ENCODE data around the gene BEX4.

BEX4 gene

DNA sequence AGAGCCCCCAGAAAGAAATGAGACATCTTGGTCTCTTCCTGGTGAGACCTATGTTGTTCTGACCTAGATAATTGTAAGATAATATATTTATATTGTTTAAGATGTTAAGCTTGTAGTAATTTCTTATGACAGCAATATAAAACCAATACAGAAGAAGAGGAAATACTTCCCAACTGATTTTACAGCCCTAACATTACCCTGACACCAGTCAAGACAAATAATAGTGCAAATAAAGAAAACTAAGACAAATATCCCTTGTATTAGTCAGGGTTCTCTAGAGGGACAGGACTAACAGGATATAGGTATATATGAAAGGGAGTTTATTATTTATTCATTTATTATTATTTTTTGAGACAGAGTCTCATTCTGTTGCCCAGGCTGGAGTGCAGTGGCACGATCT is 21.4 kb downstream of the BEX4 start:
- DNase-seq (ENCODE audit: low read depth in 2 of 3, low spot score in 1 of 3), result no peak

DNA sequence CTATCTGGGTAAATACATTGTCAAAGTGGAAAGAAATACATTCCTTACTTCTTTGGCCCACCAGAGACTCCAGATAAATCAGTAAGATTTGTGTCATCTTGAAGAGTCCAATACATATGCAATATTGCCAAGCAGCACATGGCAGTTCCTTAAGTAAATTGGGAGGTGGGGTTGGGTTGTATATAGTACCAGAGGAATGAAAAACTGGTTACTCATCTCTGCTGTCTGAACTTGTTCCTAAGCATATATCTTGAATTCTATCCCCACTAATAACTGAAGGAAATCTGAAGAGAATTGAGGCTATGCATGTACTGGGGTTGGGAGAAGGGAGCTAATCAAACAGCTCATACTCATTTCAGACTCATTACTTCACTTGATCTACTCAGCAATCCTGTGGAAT is 25.2 kb downstream of the BEX4 start:
- no peak for DNase-seq (ENCODE audit: low read depth in 2 of 3, low spot score in 1 of 3)

DNA sequence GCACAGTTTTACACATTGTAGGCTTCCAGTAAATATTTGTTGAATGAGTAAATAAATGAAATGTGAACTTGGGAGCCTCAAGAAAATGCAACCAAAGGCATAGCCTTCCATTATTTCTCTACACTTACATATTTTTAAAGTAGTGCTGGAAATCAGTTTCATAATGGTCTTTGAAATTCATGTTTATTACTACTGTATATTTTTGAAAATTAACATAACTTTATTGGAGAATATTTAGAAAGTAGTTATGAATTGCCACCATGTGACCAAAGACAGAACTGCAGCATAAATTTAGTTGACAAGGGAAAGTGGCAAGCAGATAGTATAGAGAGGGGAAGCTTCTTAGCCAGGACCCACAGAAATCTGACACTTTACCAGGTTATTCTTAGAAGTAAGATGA is 33.6 kb downstream of the BEX4 start:
- DNase-seq (ENCODE audit: low read depth in 2 of 3, low spot score in 1 of 3), result no peak

DNA sequence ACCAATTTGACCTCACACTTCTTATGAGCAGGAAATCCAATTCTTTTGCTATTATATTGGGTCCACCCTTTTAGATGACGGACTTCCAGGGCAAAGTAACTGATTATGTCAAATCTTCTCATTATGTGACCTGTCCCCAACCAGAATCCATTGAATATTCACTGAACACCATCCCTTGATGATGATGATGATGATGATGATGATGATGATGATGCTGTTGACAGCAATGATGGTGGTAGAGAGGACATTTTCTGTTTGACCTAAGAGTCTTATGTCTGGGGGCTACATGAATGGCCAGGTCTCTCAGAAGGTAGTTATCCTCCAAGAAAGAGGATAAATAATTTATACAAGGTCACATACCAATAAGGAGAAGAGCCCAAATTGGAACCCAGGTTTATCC is 34.9 kb downstream of the BEX4 start:
- no peak for DNase-seq (ENCODE audit: low read depth in 2 of 3, low spot score in 1 of 3)

DNA sequence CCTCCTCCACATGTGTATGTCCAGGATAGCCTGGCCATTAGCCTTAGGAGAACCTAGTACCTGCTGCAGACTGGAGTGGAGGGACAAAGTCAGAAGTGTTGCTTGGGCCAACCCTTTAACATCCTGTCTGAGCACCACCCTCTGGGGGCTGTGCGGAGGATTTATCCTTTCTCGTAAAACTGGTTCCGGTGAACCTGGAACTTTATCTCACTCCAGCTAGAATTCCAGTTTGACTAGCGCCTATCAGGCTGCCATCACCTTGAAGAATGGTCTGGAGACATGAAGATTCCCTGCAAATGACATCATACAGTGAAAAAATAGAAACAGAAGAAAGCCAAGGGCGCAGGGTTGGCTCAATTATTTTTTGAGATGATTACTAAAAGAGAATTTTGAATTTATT is 36.1 kb downstream of the BEX4 start:
- no peak for DNase-seq (ENCODE audit: low read depth in 2 of 3, low spot score in 1 of 3)

DNA sequence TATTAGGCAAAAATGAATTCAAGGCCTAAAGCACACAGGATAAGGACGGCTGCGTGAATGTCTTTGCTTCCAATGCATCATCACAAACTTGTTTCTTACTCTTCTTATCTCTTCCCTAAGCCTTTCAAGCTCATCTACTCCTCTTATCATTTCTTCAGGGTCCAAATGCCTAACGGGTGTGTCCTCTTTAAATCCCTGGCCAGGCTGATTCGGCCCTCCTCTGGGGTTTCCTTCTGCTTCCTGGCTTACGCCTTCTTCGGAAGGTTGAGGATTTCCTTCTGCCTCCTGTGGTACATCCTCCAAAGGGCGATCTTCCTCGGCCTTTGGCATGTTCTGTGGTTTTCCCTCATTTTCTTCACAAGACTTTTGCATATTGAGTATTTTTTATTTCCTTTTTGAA is 38.7 kb downstream of the BEX4 start:
- DNase-seq (ENCODE audit: low read depth in 2 of 3, low spot score in 1 of 3), result no peak

DNA sequence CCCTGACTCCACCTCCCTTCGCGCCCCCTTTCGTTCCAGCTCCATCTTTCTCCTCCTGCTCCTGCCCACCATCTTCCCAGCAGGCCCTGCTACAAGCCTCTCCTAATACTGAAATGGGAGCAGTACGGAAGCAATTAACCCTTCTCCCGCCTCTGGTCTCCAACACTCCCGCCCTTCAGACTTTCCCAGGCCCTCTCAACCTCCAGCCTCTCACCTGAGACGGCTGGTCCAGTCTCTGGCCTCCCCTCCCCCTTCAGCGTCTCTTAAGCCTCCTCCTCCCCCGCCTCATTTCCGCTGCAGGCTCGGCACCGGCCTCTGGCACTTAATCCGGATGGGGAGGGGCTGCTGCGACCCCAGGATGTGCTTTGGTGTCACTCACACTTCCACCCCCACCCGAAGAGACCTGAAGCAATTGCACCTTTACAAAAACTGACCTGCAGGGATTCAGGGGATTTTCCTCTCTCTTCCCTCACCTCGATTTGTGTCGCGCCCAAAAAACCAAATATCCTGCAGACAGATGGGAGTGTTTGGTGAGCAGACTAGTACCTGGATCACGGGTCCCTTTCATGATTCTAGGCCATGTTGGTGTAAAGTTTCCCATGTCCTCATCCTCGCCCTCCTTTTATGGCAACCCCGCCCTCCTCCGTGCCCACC is 39.4 kb downstream of the BEX4 start:
- DNase-seq (ENCODE audit: low read depth in 2 of 3, low spot score in 1 of 3), result peak; percentile 18 to 29 (median 27)

DNA sequence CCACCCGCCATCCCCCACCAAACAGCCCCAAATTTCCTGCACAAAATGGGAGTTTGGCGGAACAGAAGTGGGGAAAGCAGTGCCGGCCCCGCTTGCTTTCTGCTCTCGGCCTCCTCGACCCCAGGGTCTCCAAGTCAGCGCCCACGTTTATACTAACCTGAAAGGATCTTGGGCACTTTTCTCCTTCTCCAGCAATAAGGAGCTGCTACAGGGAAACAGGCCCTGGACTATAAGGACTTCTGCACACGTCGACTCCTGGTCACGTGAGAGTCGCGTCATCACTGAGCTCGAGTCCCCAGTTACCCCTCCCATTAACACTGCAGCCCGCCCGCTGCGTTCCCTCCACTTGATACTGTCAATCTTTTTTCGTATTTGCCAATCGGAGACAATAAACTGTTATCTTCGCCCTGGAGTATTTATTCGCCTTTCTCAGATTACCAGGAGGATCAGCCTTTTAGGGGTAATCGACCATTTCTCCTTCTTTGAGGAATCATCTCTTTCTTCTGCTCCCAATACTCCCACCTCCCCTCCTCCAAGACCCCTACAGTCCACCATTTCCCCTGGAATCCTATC is 40.1 kb downstream of the BEX4 start, which contains the start of gene TCEAL8:
TSS of gene TCEAL8 (minus strand) at position 235 of the 573 bp plus-strand sequence. CDS start 1,176 bp downstream, outside the sequence.
- peak; percentile 39 to 53 (median 51) for DNase-seq (ENCODE audit: low read depth in 2 of 3, low spot score in 1 of 3)

DNA sequence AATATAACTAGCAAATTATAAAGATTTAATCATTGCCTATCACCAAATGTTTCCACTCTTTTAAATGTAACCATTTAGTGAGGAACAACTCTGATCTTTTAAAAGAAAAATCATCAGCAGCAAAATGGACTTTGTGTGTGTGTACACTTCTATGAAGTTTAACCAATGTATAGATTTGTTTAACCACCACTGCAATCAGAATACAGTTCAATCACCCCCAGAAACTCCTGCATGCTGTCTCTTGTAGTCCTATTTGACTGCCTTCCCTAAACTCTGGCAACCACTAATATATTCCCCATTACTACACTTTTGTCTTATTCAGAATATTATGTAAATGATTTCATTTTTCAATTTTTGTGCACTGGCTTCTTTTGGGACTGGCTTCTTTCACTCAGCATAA is 41.7 kb downstream of the BEX4 start:
- no peak for DNase-seq (ENCODE audit: low read depth in 2 of 3, low spot score in 1 of 3)

DNA sequence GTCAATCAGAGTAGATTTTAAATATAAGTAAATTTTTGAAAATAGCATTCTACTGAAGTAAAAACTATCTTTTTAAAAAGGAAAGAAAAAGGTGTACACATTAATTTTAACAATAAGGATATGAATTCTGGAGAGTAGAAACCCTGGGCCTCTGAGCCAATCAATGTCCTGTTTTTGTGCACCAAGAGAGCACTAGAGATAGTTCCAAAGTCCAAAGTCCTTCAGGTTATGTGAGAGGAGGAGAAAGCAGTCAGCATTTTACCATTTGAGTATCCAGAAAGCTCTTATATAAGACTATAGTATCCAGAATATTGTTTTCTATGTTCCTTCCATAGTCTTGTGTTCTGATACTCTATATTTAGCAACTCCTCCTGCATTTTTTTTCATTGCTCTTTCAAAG is 43.4 kb downstream of the BEX4 start:
- no peak for DNase-seq (ENCODE audit: low read depth in 2 of 3, low spot score in 1 of 3)
